IMR-90 (cell line): ENCODE results near the gene RHOXF2. TPM values are rescaled to one million over a fixed set of nuclear protein-coding genes. Genes with fewer than 3 reads are reported as not detected.

Experiments used
- polyA plus RNA-seq, 3 experiments: library from polyadenylated mRNA; depleted of rRNA; stranded (reverse); fragments of >200 nt; gene quantifications; 2 replicates each; pipeline ENCODE4 v1.2.3, GENCODE V29; 2012; ENCODE audit warnings: low replicate concordance in 1 of 3
- total RNA-seq: library from RNA; depleted of rRNA; stranded (reverse); fragments of >200 nt; gene quantifications from 2 replicates; pipeline ENCODE4 v1.2.3, GENCODE V29; 2012; rRNA removed

RHOXF2 gene
- total and polyA plus RNA-seq, 2 of the 4 experiments (the other 2 are of a cell fraction) = not detected

Other genes starting within 250 kb of the RHOXF2 start
- gene NKAP, start 214.9 kb upstream of the RHOXF2 start, total RNA-seq = 1.3 and 2.5 TPM in 2 replicates
- 2.7 TPM in 2 replicates for gene NKAP, start 214.9 kb upstream of the RHOXF2 start, polyA plus RNA-seq (2012; rRNA removed)
- gene RHOXF2B, start 80.9 kb upstream of the RHOXF2 start, total RNA-seq = not detected in 2 replicates
- not detected in 2 replicates for gene RHOXF2B, start 80.9 kb upstream of the RHOXF2 start, polyA plus RNA-seq (2012; rRNA removed)
- gene RHOXF1, start 42.7 kb upstream of the RHOXF2 start, total RNA-seq = not detected in 2 replicates
- not detected in 2 replicates for gene RHOXF1, start 42.7 kb upstream of the RHOXF2 start, polyA plus RNA-seq (2012; rRNA removed)
- gene ZBTB33, start 92.2 kb downstream of the RHOXF2 start, total RNA-seq = 16.3 and 20.8 TPM in 2 replicates
- 2.0 and 3.3 TPM in 2 replicates for gene ZBTB33, start 92.2 kb downstream of the RHOXF2 start, polyA plus RNA-seq (2012; rRNA removed)
- not detected in 2 replicates for gene TMEM255A, start 152.8 kb downstream of the RHOXF2 start, total RNA-seq
- gene TMEM255A, start 152.8 kb downstream of the RHOXF2 start, polyA plus RNA-seq (2012; rRNA removed) = 0.03 TPM in 1 of 2 replicates, not detected in the other
- gene ATP1B4, start 203.5 kb downstream of the RHOXF2 start, total RNA-seq = not detected in 2 replicates
- not detected in 2 replicates for gene ATP1B4, start 203.5 kb downstream of the RHOXF2 start, polyA plus RNA-seq (2012; rRNA removed)